AG09319 (cell line): Measurements from ENCODE around the gene FARS2.

ENCODE experiments used
- DNase-seq: peaks from one replicate; pipeline ENCODE4 v3.0.0-alpha.2; 2010; ENCODE audit warnings: low read depth; ENCODE audit errors: extremely low read depth
- CTCF ChIP-seq: IDR thresholded peaks from 2 replicates; pipeline ENCODE4 v1.5.1; 2011; ENCODE audit warnings: low read depth, mild to moderate bottlenecking, inconsistent platforms, low read length, moderate library complexity

The FARS2 gene

GRCh38 chr6:5260661-5261544, at the start of gene FARS2, which contains the start of gene LYRM4:
TSS of gene FARS2 (plus strand) at chr6:5261513.
TSS of gene LYRM4 (minus strand) at chr6:5260950. CDS start at chr6:5260733, 217 bp downstream.
- DNase-seq, result peak; percentile 24
- peak; percentile 14 for TF ChIP-seq CTCF

- no peak for TF ChIP-seq CTCF
- DNase-seq, result no peak
Observed at GRCh38 chr6:5213836-5214235, 47.5 kb upstream of the FARS2 start.

- peak; percentile 46 for TF ChIP-seq CTCF
- no peak for DNase-seq
Observed at GRCh38 chr6:5214570-5215052, 46.7 kb upstream of the FARS2 start.

DNA sequence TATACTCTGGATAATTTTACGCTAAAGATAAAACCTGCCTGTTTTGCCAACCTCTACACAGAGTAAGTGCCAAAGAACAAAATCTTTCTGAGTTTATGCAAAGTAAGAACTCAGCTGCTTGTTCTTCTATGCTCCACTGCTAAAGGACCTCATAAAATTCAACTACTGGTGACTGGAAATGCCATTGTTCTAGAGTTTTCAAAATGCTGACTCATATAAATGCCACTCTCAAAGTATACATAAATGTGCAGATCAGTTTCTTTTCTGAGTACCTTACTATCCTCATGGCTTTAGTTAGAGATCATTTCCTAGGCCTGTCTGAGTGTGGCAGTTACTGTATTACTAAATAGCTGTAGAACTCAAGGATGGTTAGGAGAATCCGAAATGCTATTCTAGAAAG, 46.2 kb upstream of the FARS2 start:
- TF ChIP-seq CTCF, result no peak
- no peak for DNase-seq

- no peak for DNase-seq
- no peak for TF ChIP-seq CTCF
Observed at GRCh38 chr6:5215799-5216198, 45.5 kb upstream of the FARS2 start.

- no peak for TF ChIP-seq CTCF
- no peak for DNase-seq
Observed at GRCh38 chr6:5217356-5217755, 44.0 kb upstream of the FARS2 start.

DNA sequence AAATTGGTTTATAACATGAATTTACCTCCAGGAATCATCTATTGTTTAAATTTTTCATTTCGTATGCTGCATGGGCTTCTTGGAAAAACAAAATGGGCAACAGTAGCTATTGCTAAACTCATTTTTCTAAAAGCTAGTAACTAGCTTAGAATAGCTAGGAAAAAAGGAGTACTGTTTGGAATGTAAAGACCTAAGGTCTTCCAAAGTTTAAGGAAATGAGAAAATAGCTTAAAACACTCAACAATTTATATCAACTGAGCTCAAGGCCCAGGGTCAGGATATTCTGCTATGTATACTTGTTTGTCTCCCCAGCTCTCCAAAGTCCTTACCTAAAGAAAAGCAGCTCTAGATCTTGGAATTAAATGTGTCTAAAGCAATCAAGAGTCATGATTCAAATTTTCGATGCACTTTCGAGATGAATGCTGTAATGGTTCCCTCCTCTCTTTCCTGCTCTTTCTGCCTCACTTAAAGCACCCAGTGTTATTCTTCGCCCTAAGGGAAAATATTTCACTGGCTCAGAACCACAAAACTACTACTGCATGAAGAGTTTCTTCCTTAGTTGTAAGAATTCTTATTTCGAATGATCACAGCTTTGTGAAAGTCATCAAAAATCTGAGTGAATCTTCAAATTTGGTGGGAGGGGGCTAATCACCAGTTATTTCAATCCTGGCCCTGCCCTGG, 42.2 kb upstream of the FARS2 start:
- no peak for TF ChIP-seq CTCF
- DNase-seq, result no peak
